Activated CD4-positive, alpha-beta memory T cell treated with anti-CD3 and anti-CD28 coated beads, Interleukin-2, amount 10 ng/mL, durations not matched to agents 7 days and 5 days (primary cell): ENCODE results near the gene KMT2B. TPM values are rescaled to one million over a fixed set of nuclear protein-coding genes. Genes with fewer than 3 reads are reported as not detected.

Experiments used
- CTCF ChIA-PET: fragments of 350-600 bp; sonication (Branson Sonifier 250); formaldehyde crosslinking; loops from one replicate; lab custom pipeline; 2021; ENCODE audit warnings: antibody characterized with exemption, inconsistent platforms; lab: Charles Lee
- POLR2A ChIA-PET: fragments of 350-600 bp; sonication (Branson Sonifier 250); formaldehyde crosslinking; loops from one replicate; lab custom pipeline; 2021; ENCODE audit warnings: antibody characterized with exemption; lab: Charles Lee
- DNase-seq: peaks from one replicate; pipeline ENCODE4 v3.0.0-alpha.2; 2020
- H3K27ac Mint-ChIP-seq: one replicate; pipeline ENCODE4 v1.8.0; 2021; ENCODE audit warnings: mild to moderate bottlenecking, mixed read lengths
- H3K27me3 Mint-ChIP-seq: one replicate; pipeline ENCODE4 v1.8.0; 2021; ENCODE audit warnings: mixed read lengths
- H3K36me3 Mint-ChIP-seq: one replicate; pipeline ENCODE4 v1.8.0; 2021; ENCODE audit warnings: low read depth, mixed read lengths
- H3K4me1 Mint-ChIP-seq: one replicate; pipeline ENCODE4 v1.8.0; 2021; ENCODE audit warnings: mixed read lengths
- H3K4me3 Mint-ChIP-seq: one replicate; pipeline ENCODE4 v1.8.0; 2021; ENCODE audit warnings: mild to moderate bottlenecking, mixed read lengths
- H3K9me3 Mint-ChIP-seq: one replicate; pipeline ENCODE4 v1.8.0; 2021; ENCODE audit warnings: mixed read lengths
- total RNA-seq, 2 experiments: library from RNA; stranded (reverse); gene quantifications; one replicate each; pipeline ENCODE4 v1.2.3, GENCODE V29; 2021

KMT2B gene
- total RNA-seq, 2 experiments from 2014 or later = 57.3 to 57.5 TPM

- Mint-ChIP-seq H3K4me1 (peaks cover 19% of the 10 kb centered on the region), H3K4me3 (no peak overlapping the region), H3K36me3 (no peaks in the 10 kb centered on the region), H3K9me3 (no peaks in the 10 kb centered on the region), H3K27ac (peak overlapping the region; percentile 52), H3K27me3 (peaks cover 3% of the 10 kb centered on the region)
- ChIA-PET CTCF (interaction anchor here (0.7 to 6.9 kb wide), 14 partner anchors 9 to 1060 kb away, joined by 3 to 131 read pairs (median 5); partner anchors contain the start of genes COX6B1, IGFLR1, LIN37 and ZBTB32), POLR2A (interaction anchor here (1.1 to 6.9 kb wide), 3 partner anchors 9 to 36 kb away, joined by 3 to 141 read pairs (median 4); no protein-coding TSS in a partner anchor)
- peak; percentile 93 for DNase-seq
Observed at GRCh38 chr19:35693835-35694599, 23.8 kb upstream of the KMT2B start.

- no peaks in the 10 kb centered on the region for H3K36me3 Mint-ChIP-seq
- no peak overlapping the region for H3K27ac Mint-ChIP-seq
- peaks cover 19% of the 10 kb centered on the region for H3K4me1 Mint-ChIP-seq
- no peak overlapping the region for H3K4me3 Mint-ChIP-seq
- H3K27me3 Mint-ChIP-seq = no peaks in the 10 kb centered on the region
- CTCF ChIA-PET = interaction anchor here (0.6 to 6.9 kb wide), 5 partner anchors 16 to 235 kb away, joined by 4 to 131 read pairs (median 5); partner anchors contain the start of gene LIN37
- POLR2A ChIA-PET = interaction anchor here (1.1 to 6.9 kb wide), 4 partner anchors 11 to 44 kb away, joined by 3 to 141 read pairs (median 7); no protein-coding TSS in a partner anchor
- no peak for DNase-seq
- no peaks in the 10 kb centered on the region for H3K9me3 Mint-ChIP-seq
Observed at GRCh38 chr19:35695895-35696422, 21.8 kb upstream of the KMT2B start.

GRCh38 chr19:35696835-35697234 lies 21.0 kb upstream of the KMT2B start:
- no peak for DNase-seq
- H3K27me3 Mint-ChIP-seq = no peaks in the 10 kb centered on the region
- CTCF ChIA-PET = interaction anchor here (0.8 to 6.9 kb wide), 4 partner anchors 15 to 234 kb away, joined by 3 to 131 read pairs (median 4); no protein-coding TSS in a partner anchor
- POLR2A ChIA-PET = interaction anchor here (1.1 to 6.9 kb wide), 4 partner anchors 10 to 43 kb away, joined by 3 to 141 read pairs (median 7); no protein-coding TSS in a partner anchor
- no peak overlapping the region for H3K4me3 Mint-ChIP-seq
- H3K9me3 Mint-ChIP-seq = no peaks in the 10 kb centered on the region
- H3K36me3 Mint-ChIP-seq = no peaks in the 10 kb centered on the region
- H3K4me1 Mint-ChIP-seq = peaks cover 19% of the 10 kb centered on the region
- H3K27ac Mint-ChIP-seq = no peak overlapping the region

GRCh38 chr19:35702223-35703012 lies 15.4 kb upstream of the KMT2B start:
- peak; percentile 97 for DNase-seq
- Mint-ChIP-seq H3K4me3 (peak overlapping the region; percentile 90), H3K27me3 (no peaks in the 10 kb centered on the region), H3K36me3 (no peaks in the 10 kb centered on the region), H3K27ac (peak overlapping the region; percentile 98), H3K4me1 (peaks cover 19% of the 10 kb centered on the region), H3K9me3 (no peaks in the 10 kb centered on the region)
- CTCF ChIA-PET = interaction anchor here (0.6 to 3.5 kb wide), 11 partner anchors 8 to 229 kb away, joined by 3 to 57 read pairs (median 4); partner anchors contain the start of genes COX6B1 and LIN37
- POLR2A ChIA-PET = interaction anchor here (0.6 to 5.6 kb wide), 13 partner anchors 8 to 940 kb away, joined by 3 to 160 read pairs (median 4); partner anchors contain the start of genes COX6B1, HSPB6, KMT2B and LIN37

- H3K9me3 Mint-ChIP-seq = no peaks in the 10 kb centered on the region
- DNase-seq = no peak
- ChIA-PET CTCF (interaction anchor here (1.5 to 3.5 kb wide), 6 partner anchors 9 to 228 kb away, joined by 3 to 57 read pairs (median 6); partner anchors contain the start of gene COX6B1), POLR2A (interaction anchor here (0.7 to 5.6 kb wide), 6 partner anchors 9 to 42 kb away, joined by 3 to 160 read pairs (median 16); partner anchors contain the start of genes KMT2B, PSENEN and U2AF1L4)
- peaks cover under 1% of the 10 kb centered on the region for H3K36me3 Mint-ChIP-seq
- H3K27ac Mint-ChIP-seq = no peak overlapping the region
- H3K4me1 Mint-ChIP-seq = peaks cover 18% of the 10 kb centered on the region
- H3K27me3 Mint-ChIP-seq = no peaks in the 10 kb centered on the region
- H3K4me3 Mint-ChIP-seq = peak overlapping the region; percentile 90
Observed at GRCh38 chr19:35703343-35703742, 14.5 kb upstream of the KMT2B start.

- ChIA-PET CTCF (interaction anchor here (0.7 to 3.5 kb wide), 3 partner anchors 9 to 41 kb away, joined by 3 to 57 read pairs (median 4); no protein-coding TSS in a partner anchor), POLR2A (interaction anchor here (0.9 to 5.6 kb wide), 2 partner anchors 9 to 11 kb away, joined by 3 to 160 read pairs; no protein-coding TSS in a partner anchor)
- Mint-ChIP-seq H3K27ac (no peak within 1 kb of the TSS), H3K9me3 (no peaks in the 10 kb centered on the region), H3K36me3 (peaks cover 3% of the 10 kb centered on the region), H3K27me3 (no peaks in the 10 kb centered on the region), H3K4me3 (no peak within 1 kb of the TSS), H3K4me1 (peaks cover 22% of the 10 kb centered on the region)
- DNase-seq = no peak
Observed at GRCh38 chr19:35704218-35704617, 13.6 kb upstream of the KMT2B start, which contains the start of gene ZBTB32. ZBTB32 (plus strand) TSS chr19:35704558; CDS start chr19:35714627, 10,069 bp downstream.

- Mint-ChIP-seq H3K27ac (peak overlapping the region; percentile 4), H3K9me3 (no peaks in the 10 kb centered on the region), H3K4me3 (no peak overlapping the region), H3K4me1 (peaks cover 46% of the 10 kb centered on the region), H3K27me3 (no peaks in the 10 kb centered on the region), H3K36me3 (peaks cover 3% of the 10 kb centered on the region)
- DNase-seq = no peak
- ChIA-PET CTCF (interaction anchor here (10.3 kb wide), 1 partner anchor 11 kb away, joined by 131 read pairs; no protein-coding TSS in a partner anchor), POLR2A (interaction anchor here (1.0 to 1.4 kb wide), 2 partner anchors 10 to 36 kb away, joined by 3 to 6 read pairs; partner anchors contain the start of genes KMT2B, PSENEN and U2AF1L4)
Observed at GRCh38 chr19:35708391-35708790, 9.4 kb upstream of the KMT2B start.

- peak overlapping the region; percentile 64 for H3K4me3 Mint-ChIP-seq
- H3K36me3 Mint-ChIP-seq = peaks cover 26% of the 10 kb centered on the region
- H3K9me3 Mint-ChIP-seq = no peaks in the 10 kb centered on the region
- POLR2A ChIA-PET = interaction anchor here (0.8 to 6.8 kb wide), 15 partner anchors 8 to 283 kb away, joined by 3 to 160 read pairs (median 7); partner anchors contain the start of genes COX6B1, HAUS5, IGFLR1 and LIN37
- DNase-seq = peak; percentile 72
- peaks cover 64% of the 10 kb centered on the region for H3K4me1 Mint-ChIP-seq
- H3K27me3 Mint-ChIP-seq = no peaks in the 10 kb centered on the region
- CTCF ChIA-PET = interaction anchor here (0.7 to 10.3 kb wide), 10 partner anchors 9 to 242 kb away, joined by 3 to 131 read pairs (median 5); partner anchors contain the start of genes COX6B1, LIN37, PSENEN and U2AF1L4
- H3K27ac Mint-ChIP-seq = peak overlapping the region; percentile 99
Observed at GRCh38 chr19:35710784-35711723, 6.7 kb upstream of the KMT2B start.

GRCh38 chr19:35712567-35713505 lies 5.0 kb upstream of the KMT2B start:
- Mint-ChIP-seq H3K36me3 (peaks cover 33% of the 10 kb centered on the region), H3K4me3 (peak overlapping the region; percentile 92), H3K4me1 (peaks cover 69% of the 10 kb centered on the region), H3K27ac (peak overlapping the region; percentile 99), H3K27me3 (no peaks in the 10 kb centered on the region), H3K9me3 (no peaks in the 10 kb centered on the region)
- CTCF ChIA-PET = interaction anchor here (1.2 to 10.3 kb wide), 7 partner anchors 10 to 218 kb away, joined by 3 to 131 read pairs (median 8); partner anchors contain the start of genes COX6B1 and LIN37
- POLR2A ChIA-PET = interaction anchor here (0.7 to 6.8 kb wide), 19 partner anchors 9 to 218 kb away, joined by 3 to 160 read pairs (median 5); partner anchors contain the start of genes COX6B1, HAUS5, IGFLR1 and LIN37
- DNase-seq = peak; percentile 85

GRCh38 chr19:35713506-35713850 lies 4.3 kb upstream of the KMT2B start:
- DNase-seq = no peak
- Mint-ChIP-seq H3K27ac (peak overlapping the region; percentile 99), H3K27me3 (no peaks in the 10 kb centered on the region), H3K4me1 (peaks cover 68% of the 10 kb centered on the region), H3K4me3 (peak overlapping the region; percentile 92), H3K36me3 (peaks cover 32% of the 10 kb centered on the region), H3K9me3 (no peaks in the 10 kb centered on the region)
- POLR2A ChIA-PET = interaction anchor here (1.0 to 6.8 kb wide), 15 partner anchors 8 to 217 kb away, joined by 3 to 160 read pairs (median 5); partner anchors contain the start of genes COX6B1, IGFLR1, LIN37 and NFKBID
- CTCF ChIA-PET = interaction anchor here (1.3 to 10.3 kb wide), 5 partner anchors 11 to 218 kb away, joined by 3 to 131 read pairs (median 9); partner anchors contain the start of gene LIN37
